ENCODE data around the gene PDE4B.

Gene PDE4B

GRCh38 chr1:65792669-65793358 lies at the start of gene PDE4B:
TSS of gene PDE4B (plus strand) at chr1:65792895.
- no peak for DNase-seq

DNA sequence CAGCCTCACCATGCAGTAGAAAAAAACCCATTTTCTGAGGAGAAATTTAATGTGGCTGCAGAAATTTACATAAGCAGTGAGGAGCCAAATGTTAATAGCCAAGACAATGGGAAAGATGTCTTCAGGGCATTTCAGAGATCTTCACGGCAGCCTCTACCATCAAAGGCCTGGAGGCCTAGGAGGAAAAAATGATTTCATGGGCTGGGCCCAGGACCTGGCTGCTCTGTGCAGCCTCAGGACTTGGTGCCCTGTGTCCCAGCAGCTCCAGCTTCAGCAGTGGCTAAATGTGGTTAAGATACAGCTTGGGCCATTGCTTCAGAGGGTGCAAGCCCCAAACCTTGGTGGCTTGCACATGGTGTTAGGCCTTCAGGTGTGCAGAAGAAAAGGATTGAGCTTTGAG lies 48.0 kb upstream of the PDE4B start:
- DNase-seq: no peak

- no peak for DNase-seq
Observed at GRCh38 chr1:65751961-65752360, 40.7 kb upstream of the PDE4B start.

DNA sequence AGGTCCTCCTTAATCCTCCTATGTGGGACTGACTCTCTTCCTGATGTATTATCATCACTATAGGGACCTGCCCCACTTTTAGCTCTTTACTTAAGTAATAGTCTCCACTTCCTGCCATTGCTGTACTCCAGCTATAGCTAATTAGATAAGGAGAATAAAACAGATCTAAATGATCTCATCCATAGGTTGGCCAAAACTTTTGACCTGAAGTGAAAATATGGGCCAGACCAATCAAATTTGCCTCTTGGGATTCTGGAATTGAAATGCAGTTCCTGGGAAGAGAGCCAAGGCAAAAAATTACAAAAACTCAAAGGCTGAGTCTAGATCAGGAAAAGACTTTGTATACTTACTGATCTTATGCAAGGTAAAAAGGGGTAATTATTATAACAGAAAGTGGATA lies 36.1 kb upstream of the PDE4B start:
- DNase-seq: no peak

- DNase-seq: no peak
Observed at GRCh38 chr1:65757531-65757930, 35.2 kb upstream of the PDE4B start.

DNA sequence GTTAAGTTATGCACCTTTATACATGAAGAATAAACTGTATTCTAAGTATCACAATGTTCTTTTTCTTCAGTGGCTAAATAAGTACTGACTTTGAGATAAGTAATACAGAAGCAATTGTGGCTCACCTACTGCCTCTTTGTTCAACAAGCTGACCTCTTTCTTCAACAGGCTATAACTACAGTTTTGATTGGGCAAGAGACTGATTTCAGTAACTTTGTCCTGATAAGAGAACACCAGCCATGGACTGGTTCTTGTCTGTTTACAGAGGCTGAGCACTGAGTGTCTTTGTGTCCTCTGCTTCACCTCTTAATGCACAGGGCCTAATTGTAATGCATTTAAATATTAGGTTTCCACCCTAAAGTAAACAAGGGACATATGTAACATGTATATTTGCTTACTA lies 34.6 kb upstream of the PDE4B start:
- DNase-seq: no peak

GRCh38 chr1:65759516-65759915 lies 33.2 kb upstream of the PDE4B start:
- DNase-seq: no peak

DNA sequence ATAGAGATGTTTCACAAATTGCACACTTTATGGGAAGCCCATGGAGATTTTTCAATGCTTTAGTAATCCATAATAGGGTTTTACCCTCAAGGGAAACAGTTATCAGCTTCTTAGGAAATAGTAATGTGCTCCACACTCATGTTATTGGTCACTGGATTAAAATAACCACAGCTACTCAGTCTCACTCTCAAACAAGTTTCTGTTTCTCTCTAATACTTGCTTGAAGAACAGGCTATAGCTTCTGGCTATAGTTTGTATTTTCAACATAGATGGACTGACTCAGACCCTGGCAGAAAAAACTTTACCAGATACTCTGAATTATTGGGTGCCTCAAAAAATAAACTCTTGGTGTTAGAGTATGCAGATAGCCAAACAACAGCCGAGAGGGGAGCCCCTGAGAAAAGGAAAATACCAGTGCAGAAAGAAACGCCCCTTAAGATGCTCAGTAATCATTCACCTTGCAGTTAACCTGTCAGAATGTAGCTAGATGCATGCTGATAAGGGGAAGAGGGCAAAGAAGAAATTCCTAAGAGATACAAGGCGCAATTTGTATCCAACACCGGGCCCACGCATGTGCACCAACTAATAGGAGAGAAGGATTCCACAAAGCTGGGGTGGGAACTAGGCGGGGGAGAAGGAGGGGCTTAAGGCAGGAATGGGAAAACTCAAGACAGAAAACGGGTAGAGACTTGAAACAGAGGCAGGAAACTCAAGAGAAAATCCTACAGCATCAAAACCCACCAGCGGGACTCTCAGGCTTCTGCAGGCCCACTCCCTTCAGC lies 30.4 kb upstream of the PDE4B start:
- no peak for DNase-seq

- no peak for DNase-seq
Observed at GRCh38 chr1:65764052-65764451, 28.6 kb upstream of the PDE4B start.

GRCh38 chr1:65765631-65766030 lies 27.1 kb upstream of the PDE4B start:
- DNase-seq: no peak

GRCh38 chr1:65769636-65770035 lies 23.1 kb upstream of the PDE4B start:
- DNase-seq: no peak

GRCh38 chr1:65772607-65773006 lies 20.1 kb upstream of the PDE4B start:
- DNase-seq: no peak

DNA sequence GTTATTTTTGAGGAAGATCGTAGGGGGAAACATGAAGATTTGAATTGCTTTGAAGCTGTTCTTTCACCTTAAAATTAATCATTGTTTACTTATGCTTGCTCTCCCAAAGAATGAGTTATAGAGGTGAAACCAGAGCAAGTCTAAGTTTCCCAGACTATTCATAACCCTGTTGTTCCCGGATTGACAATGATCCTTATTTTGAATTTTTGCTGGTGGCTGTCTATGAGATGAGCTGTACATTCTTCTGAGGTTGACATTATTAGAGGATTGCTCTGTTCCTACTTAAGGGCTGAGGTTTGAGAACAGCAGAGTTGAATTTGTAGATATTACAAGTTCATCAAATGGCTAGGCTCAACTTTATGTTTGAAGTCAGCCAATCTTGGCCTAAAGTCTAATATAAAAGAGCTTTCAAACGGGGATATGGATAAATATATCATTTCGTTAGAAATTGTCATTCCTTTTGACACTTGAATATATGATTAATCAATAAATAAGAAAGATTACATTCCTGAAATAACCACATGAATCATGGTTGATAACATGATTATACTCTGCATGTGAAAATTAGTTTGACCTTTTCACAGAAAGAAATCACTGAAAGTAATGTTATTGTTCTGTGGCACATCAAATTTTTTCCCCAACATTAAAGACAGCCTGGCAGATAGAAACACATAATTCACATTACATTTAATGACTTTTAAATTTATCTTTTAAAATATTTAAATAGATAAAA lies 19.1 kb upstream of the PDE4B start:
- DNase-seq: no peak

DNA sequence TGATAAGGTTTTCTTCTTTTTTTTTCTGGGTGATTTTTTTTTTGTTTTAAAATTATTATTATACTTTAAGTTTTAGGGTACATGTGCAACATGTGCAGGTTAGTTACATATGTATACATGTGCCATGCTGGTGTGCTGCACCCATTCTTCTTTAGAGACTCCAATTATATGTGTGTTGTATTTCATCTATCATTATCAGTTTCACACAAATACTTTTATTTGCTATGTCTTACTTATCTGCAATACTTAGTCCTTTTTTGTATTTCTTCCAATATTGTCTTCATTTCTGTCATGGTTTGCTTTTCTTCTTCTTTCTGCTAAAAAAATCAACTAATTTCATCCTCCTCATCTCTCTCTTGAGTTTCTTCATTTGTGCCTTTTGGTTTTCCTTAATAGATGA lies 3.9 kb upstream of the PDE4B start:
- no peak for DNase-seq

- no peak for DNase-seq
Observed at GRCh38 chr1:65791396-65791795, 1.3 kb upstream of the PDE4B start.

- DNase-seq: no peak
Observed at GRCh38 chr1:65791801-65792668, 660 bp upstream of the PDE4B start.

GRCh38 chr1:65793359-65793732 lies 651 bp downstream of the PDE4B start:
- DNase-seq: no peak

- no peak for DNase-seq
Observed at GRCh38 chr1:65795311-65795710, 2.6 kb downstream of the PDE4B start.

GRCh38 chr1:65799601-65800000 lies 6.9 kb downstream of the PDE4B start:
- DNase-seq: no peak

GRCh38 chr1:65804584-65804983 lies 11.9 kb downstream of the PDE4B start:
- DNase-seq: no peak

DNA sequence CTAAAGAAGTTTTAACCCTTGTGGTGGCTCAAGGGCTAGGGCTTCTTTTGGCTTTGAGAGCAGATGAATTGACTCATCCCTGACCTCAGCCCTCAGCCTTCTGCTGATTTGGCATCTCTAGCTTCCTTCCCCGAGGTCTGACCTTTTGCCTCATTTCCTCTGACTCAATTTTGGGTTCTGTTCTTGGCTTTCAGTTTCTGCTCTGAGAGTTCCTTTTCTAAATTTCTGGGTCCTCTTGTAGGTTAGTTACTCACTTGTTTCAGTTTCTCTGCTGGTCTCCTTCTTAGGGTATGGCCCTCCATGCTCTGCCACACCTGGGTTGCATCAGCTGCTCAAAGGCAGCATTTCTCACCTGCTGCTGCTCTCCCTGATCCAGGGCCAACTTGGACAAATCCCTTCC lies 19.4 kb downstream of the PDE4B start:
- peak; percentile 79 for DNase-seq

GRCh38 chr1:65813956-65814355 lies 21.3 kb downstream of the PDE4B start:
- no peak for DNase-seq

DNA sequence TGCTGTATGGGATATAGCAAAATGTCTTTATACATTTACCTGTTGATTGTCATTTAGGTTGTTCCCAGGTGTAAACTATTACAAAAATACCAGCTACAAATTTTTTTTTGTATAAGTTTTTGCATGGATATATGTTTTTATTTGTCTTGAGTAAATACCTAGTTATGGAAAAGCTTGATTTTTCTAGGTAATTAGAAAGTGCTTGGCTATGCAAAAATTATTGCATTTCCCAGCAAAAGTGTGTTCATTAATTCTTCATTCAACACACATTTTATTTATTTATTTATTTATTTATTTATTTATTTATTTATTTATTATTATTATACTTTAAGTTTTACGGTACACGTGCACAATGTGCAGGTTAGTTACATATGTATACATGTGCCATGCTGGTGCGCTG lies 22.1 kb downstream of the PDE4B start:
- no peak for DNase-seq
